HG03558 (cell line): ENCODE results near the gene KRT79.
"Not testable (repeated sequence)": the region's sequence is repeated elsewhere in the genome, so short reads cannot be mapped to it uniquely, and the experiment has no call there.

Source experiments
- ATAC-seq: cut with Tn5 transposase; IDR thresholded peaks from one replicate; pipeline ENCODE4 v1.9.1; 2021; ENCODE audit warnings: moderate number of reproducible peaks; ENCODE audit not compliant: unreplicated experiment; ENCODE audit errors: extremely low read depth

KRT79 gene

GRCh38 chr12:52862023-52862422 is 27.9 kb upstream of the KRT79 start:
- no peak for ATAC-seq

GRCh38 chr12:52861511-52861910 is 27.4 kb upstream of the KRT79 start:
- no peak for ATAC-seq

GRCh38 chr12:52860102-52860823 is 26.2 kb upstream of the KRT79 start:
- no peak for ATAC-seq

- ATAC-seq, result no peak
These were observed 23.4 kb upstream of the KRT79 start for GRCh38 chr12:52857500-52857899.

GRCh38 chr12:52856787-52857186 is 22.7 kb upstream of the KRT79 start:
- ATAC-seq, result no peak

GRCh38 chr12:52856077-52856476 is 22.0 kb upstream of the KRT79 start:
- not testable (repeated sequence) for ATAC-seq

GRCh38 chr12:52851787-52852186 is 17.7 kb upstream of the KRT79 start:
- ATAC-seq, result no peak

GRCh38 chr12:52850681-52851080 is 16.6 kb upstream of the KRT79 start:
- no peak for ATAC-seq

GRCh38 chr12:52849511-52849910 is 15.4 kb upstream of the KRT79 start:
- ATAC-seq, result no peak

GRCh38 chr12:52848661-52849255 is 14.6 kb upstream of the KRT79 start, which contains the start of gene KRT78:
Gene KRT78 (minus strand): TSS chr12:52848994. CDS start chr12:52848930, 64 bp downstream.
- no peak for ATAC-seq

GRCh38 chr12:52847335-52848102 is 13.4 kb upstream of the KRT79 start:
- no peak for ATAC-seq

- ATAC-seq, result no peak
These were observed 12.4 kb upstream of the KRT79 start for GRCh38 chr12:52846356-52846970.

GRCh38 chr12:52845946-52846345 is 11.8 kb upstream of the KRT79 start:
- no peak for ATAC-seq

GRCh38 chr12:52844386-52844785 is 10.3 kb upstream of the KRT79 start:
- no peak for ATAC-seq

GRCh38 chr12:52839436-52840105 is 5.5 kb upstream of the KRT79 start:
- ATAC-seq, result no peak

GRCh38 chr12:52838609-52839435 is 4.7 kb upstream of the KRT79 start:
- no peak for ATAC-seq

- ATAC-seq, result no peak
These were observed 3.9 kb upstream of the KRT79 start for GRCh38 chr12:52837781-52838608.

GRCh38 chr12:52837413-52837741 is 3.3 kb upstream of the KRT79 start:
- ATAC-seq, result no peak
